NCI-H510A (cell line): ENCODE results near the gene LARGE1.

Source experiments
- DNase-seq: peaks from one replicate; lab custom pipeline; 2025; lab: John Stamatoyannopoulos, UW

LARGE1 gene

GRCh38 chr22:33561149-33561807 lies 359.0 kb downstream of the LARGE1 start:
- no peak for DNase-seq

- DNase-seq, result no peak
Observed at GRCh38 chr22:33557836-33558235, 362.4 kb downstream of the LARGE1 start.

- no peak for DNase-seq
Observed at GRCh38 chr22:33555814-33556522, 364.3 kb downstream of the LARGE1 start.

GRCh38 chr22:33553493-33553892 lies 366.8 kb downstream of the LARGE1 start:
- DNase-seq, result no peak

GRCh38 chr22:33544707-33545106 lies 375.6 kb downstream of the LARGE1 start:
- no peak for DNase-seq

GRCh38 chr22:33542722-33543121 lies 377.6 kb downstream of the LARGE1 start:
- no peak for DNase-seq

- no peak for DNase-seq
Observed at GRCh38 chr22:33542153-33542552, 378.1 kb downstream of the LARGE1 start.

GRCh38 chr22:33539902-33540751 lies 380.1 kb downstream of the LARGE1 start:
- DNase-seq, result no peak

GRCh38 chr22:33539202-33539901 lies 380.9 kb downstream of the LARGE1 start:
- DNase-seq, result no peak

GRCh38 chr22:33538277-33538885 lies 381.9 kb downstream of the LARGE1 start:
- no peak for DNase-seq

- DNase-seq, result no peak
Observed at GRCh38 chr22:33537059-33537458, 383.2 kb downstream of the LARGE1 start.

- no peak for DNase-seq
Observed at GRCh38 chr22:33535937-33536875, 384.1 kb downstream of the LARGE1 start.

GRCh38 chr22:33529424-33530113 lies 390.7 kb downstream of the LARGE1 start:
- DNase-seq, result no peak

GRCh38 chr22:33528183-33528582 lies 392.1 kb downstream of the LARGE1 start:
- DNase-seq, result no peak

- no peak for DNase-seq
Observed at GRCh38 chr22:33526434-33527107, 393.7 kb downstream of the LARGE1 start.

GRCh38 chr22:33524511-33525260 lies 395.6 kb downstream of the LARGE1 start:
- no peak for DNase-seq

- DNase-seq, result no peak
Observed at GRCh38 chr22:33521879-33522665, 398.2 kb downstream of the LARGE1 start.
